ENCODE data around the gene SUFU.
A peak's percentile ranks its signal among the peaks of the same experiment; 100 is the strongest.

Gene SUFU

GRCh38 chr10:102641402-102641801, 137.6 kb downstream of the SUFU start:
- DNase-seq (ENCODE audit: low spot score) = no peak

- DNase-seq (ENCODE audit: low spot score) = peak; percentile 99
Observed at GRCh38 chr10:102641880-102642735, 138.3 kb downstream of the SUFU start.

GRCh38 chr10:102642736-102643335, 139.1 kb downstream of the SUFU start:
- DNase-seq (ENCODE audit: low spot score) = no peak

- DNase-seq (ENCODE audit: low spot score) = peak; percentile 84
Observed at GRCh38 chr10:102643336-102644065, 139.7 kb downstream of the SUFU start.

GRCh38 chr10:102644066-102644645, 140.4 kb downstream of the SUFU start, which contains the start of gene TRIM8:
Gene TRIM8, plus strand, starts transcription at chr10:102644479. Its CDS starts 139 bp downstream, at chr10:102644618.
- DNase-seq (ENCODE audit: low spot score) = peak; percentile 59

- peak; percentile 81 for DNase-seq (ENCODE audit: low spot score)
Observed at GRCh38 chr10:102644646-102645387, 141.0 kb downstream of the SUFU start.

GRCh38 chr10:102645388-102645740, 141.6 kb downstream of the SUFU start:
- peak; percentile 87 for DNase-seq (ENCODE audit: low spot score)

GRCh38 chr10:102645741-102646609, 142.2 kb downstream of the SUFU start:
- DNase-seq (ENCODE audit: low spot score) = peak; percentile 77

- DNase-seq (ENCODE audit: low spot score) = peak; percentile 60
Observed at GRCh38 chr10:102646610-102647442, 143.1 kb downstream of the SUFU start.

- no peak for DNase-seq (ENCODE audit: low spot score)
Observed at GRCh38 chr10:102647443-102648268, 143.9 kb downstream of the SUFU start.

- no peak for DNase-seq (ENCODE audit: low spot score)
Observed at GRCh38 chr10:102648269-102648888, 144.6 kb downstream of the SUFU start.

GRCh38 chr10:102648889-102649796, 145.4 kb downstream of the SUFU start:
- peak; percentile 84 for DNase-seq (ENCODE audit: low spot score)

- no peak for DNase-seq (ENCODE audit: low spot score)
Observed at GRCh38 chr10:102649797-102650654, 146.3 kb downstream of the SUFU start.

GRCh38 chr10:102650655-102651454, 147.1 kb downstream of the SUFU start:
- DNase-seq (ENCODE audit: low spot score) = peak; percentile 29

- no peak for DNase-seq (ENCODE audit: low spot score)
Observed at GRCh38 chr10:102651455-102652169, 147.8 kb downstream of the SUFU start.

Data from Ammon's horn (tissue), 1 donor.